ENCODE measurements around the gene MED12. TPM values are rescaled to one million over a fixed set of nuclear protein-coding genes. Genes with fewer than 3 reads are reported as not detected.

Gene MED12
- total RNA-seq (2013; cell fraction: nucleolus; rRNA removed) = 95.7 and 99.0 TPM in 2 replicates
- total RNA-seq (2014; rRNA removed) (14.8 and 20.3 TPM in 2 replicates), total RNA-seq (2014; rRNA removed; fragmentation: Illumina TruSeq; extraction: Trizol) (5.7 and 5.9 TPM in 2 replicates), total RNA-seq (2021) (28.5 and 28.8 TPM in 2 replicates), polyA plus RNA-seq (2011; rRNA removed) (4.9 and 13.0 TPM in 2 replicates), polyA plus RNA-seq (2014; fragmentation: Illumina TruSeq; extraction: Trizol) (18.3 and 18.9 TPM in 2 replicates), polyA plus RNA-seq (2014; fragmentation: Nextera tagmentation; extraction: Ambion mirVana) (1 to 10 TPM in 1 of 2 experiments, under 1 TPM in 1; 0.68 to 1.7 TPM), polyA plus RNA-seq (2014; rRNA removed) (13.5 and 15.2 TPM in 2 replicates), polyA plus RNA-seq (2016; fragmentation: Nextera tagmentation; extraction: Ambion mirVana) (10 to 100 TPM; 13.9 to 14.0 TPM), polyA minus RNA-seq (2011; rRNA and poly(A)+ RNA removed) (41.0 and 75.2 TPM in 2 replicates), Bru-seq, nascent RNA (percentile 74 among the genes with signal in this experiment), BruChase-seq, experiment 1, labeled RNA remaining after a 6-hour chase (percentile 90 among the genes with signal in this experiment), BruChase-seq, experiment 2, labeled RNA remaining after a 2-hour chase (percentile 82 among the genes with signal in this experiment)
- 19.3 TPM for polyA plus RNA-seq (2011; ENCODE audit: low read depth)
- polyA plus RNA-seq (2011; cell fraction: cytosol; rRNA removed) = 12.9 and 18.1 TPM in 2 replicates
- polyA plus RNA-seq (2011; cell fraction: nucleus; rRNA removed) = 125 and 131 TPM in 2 replicates
- 21.2 and 24.5 TPM in 2 replicates for polyA plus RNA-seq (2012)
- 23.8 and 31.8 TPM in 2 replicates for polyA minus RNA-seq (2011; cell fraction: cytosol; rRNA and poly(A)+ RNA removed)
- polyA minus RNA-seq (2011; cell fraction: nucleus; rRNA and poly(A)+ RNA removed) = 61.7 and 72.0 TPM in 2 replicates
- long read RNA-seq, experiment 1, partial matches to known transcripts = 2 of 2 reads
- long read RNA-seq, experiment 1, other reads (novel, unspliced or antisense) = 0 of 2 reads
- long read RNA-seq, experiment 2, partial matches to known transcripts = 1 of 2 reads
- long read RNA-seq, experiment 2, other reads (novel, unspliced or antisense) = 1 of 2 reads

GRCh38 chrX:71118032-71118984 is at the start of gene MED12:
MED12 (plus strand) TSS chrX:71118596; CDS start chrX:71118755, 159 bp downstream.
- BruUV-seq (replicated peaks) = TSS peak; percentile 98
- Histone ChIP-seq H3K4me1 (ENCODE audit: control insufficient read depth, insufficient read depth, low read length) (peaks cover 2% of the 10 kb centered on the region; the same call in 1 of the 2 replicates), H3K9ac (ENCODE audit: control insufficient read depth, insufficient read depth, low read length) (peak within 1 kb of the TSS; percentile 80), H2AFZ (ENCODE audit: control insufficient read depth, low read depth, low read length) (peak within 1 kb of the TSS; percentile 85), H3K79me2 (ENCODE audit: control insufficient read depth, insufficient read depth, low read length) (peaks cover 12% of the 10 kb centered on the region), H3K27ac (ENCODE audit: control insufficient read depth, insufficient read depth) (peak within 1 kb of the TSS; percentile 81), H3K9me3 (replicated peaks; ENCODE audit: control insufficient read depth, insufficient read depth, low read length) (no peaks in the 10 kb centered on the region), H3K27me3 (replicated peaks in 1 of 2; ENCODE audit: control insufficient read depth in 2 of 2, insufficient read depth in 2 of 2, low read length in 1 of 2) (no peaks in the 10 kb centered on the region), H3K4me2 (ENCODE audit: control insufficient read depth, insufficient read depth) (peak within 1 kb of the TSS; percentile 93), H4K20me1 (ENCODE audit: control insufficient read depth, insufficient read depth) (no peaks in the 10 kb centered on the region), H3K36me3 (ENCODE audit: control insufficient read depth in 2 of 2, insufficient read depth in 2 of 2, low read length in 1 of 2) (peaks cover 0 to 4% of the 10 kb centered on the region in 2 experiments; a peak in 3 of 4 replicates), H3K4me3 (peak within 1 kb of the TSS; percentile 85)
- in situ Hi-C loops (cut with MboI) = no loop called here
- ChIA-PET POLR2A (interaction anchor here (0.6 to 3.1 kb wide), 15 partner anchors 8 to 458 kb away, joined by 3 to 34 read pairs (median 5); partner anchors contain the start of genes NONO, TAF1 and ZMYM3), RAD21 (ENCODE audit: unreplicated experiment) (interaction anchor here (0.9 to 3.7 kb wide), 9 partner anchors 11 to 165 kb away, joined by 3 to 29 read pairs (median 5); partner anchors contain the start of gene NONO), CTCF (interaction anchor here (0.6 to 2.5 kb wide), 8 partner anchors 10 to 78 kb away, joined by 3 to 17 read pairs (median 5); no protein-coding TSS in a partner anchor), SMC1A (ENCODE audit: uncharacterized antibody, unreplicated experiment) (interaction anchor here (1.0 to 2.3 kb wide), 7 partner anchors 12 to 60 kb away, joined by 3 to 18 read pairs (median 6); no protein-coding TSS in a partner anchor)
- FAIRE-seq (no peak), DNase-seq (ENCODE audit: low read depth, low spot score) (peak; percentile 52), ATAC-seq (peak; percentile 99)
- WGBS (ENCODE audit: insufficient coverage, insufficient replicate concordance, low lambda C conversion rate, missing lambda C conversion rate) = 43% methylated on average over 45 of the region's 56 CpGs
- TF ChIP-seq PKNOX1 (IDR thresholded peaks at IDR 0.05) = 0 out of 2 replicates have a peak, but pooled peaks have one; percentile 15
- 0 out of 2 replicates have a peak, but pooled peaks have one; percentile 57 for TF ChIP-seq POLR2AphosphoS2 (IDR thresholded peaks at IDR 0.05; ENCODE audit: low read depth, low read length)
- peak; percentile 66; the same call in 1 of the 2 replicates for TF ChIP-seq PML (IDR thresholded peaks at IDR 0.05; ENCODE audit: low read length)
- no peak for TF ChIP-seq MTA2 (IDR thresholded peaks at IDR 0.05; ENCODE audit: low read depth)
- TF ChIP-seq YY1 (IDR thresholded peaks at IDR 0.05; ENCODE audit: low read depth, low read length) = peak; percentile 88
- peak; percentile 81 for TF ChIP-seq POLR2AphosphoS5 (IDR thresholded peaks at IDR 0.05; ENCODE audit: low read length)
- TF ChIP-seq RFX5 (IDR thresholded peaks at IDR 0.05; ENCODE audit: low read depth, low read length) = no peak
- TF ChIP-seq POLR2A (IDR thresholded peaks at IDR 0.05; ENCODE audit: low read depth, low read length) = peak; percentile 67
- no peak for TF ChIP-seq GATAD2B (conservative IDR thresholded peaks at IDR 0.05; ENCODE audit: low read depth)
- TF ChIP-seq SMAD1 (IDR thresholded peaks at IDR 0.05; ENCODE audit: low read depth, partially characterized antibody) = peak; percentile 33
- no peak for TF ChIP-seq TBL1XR1 (IDR thresholded peaks at IDR 0.05; ENCODE audit: low read depth, low read length)
- TF ChIP-seq NKRF (conservative IDR thresholded peaks at IDR 0.05) = 0 out of 2 replicates have a peak, but pooled peaks have one; percentile 23
- no peak for TF ChIP-seq MXI1 (IDR thresholded peaks at IDR 0.05; ENCODE audit: low read depth, low read length)
- intact Hi-C loops (cut with micrococcal nuclease; ENCODE audit: unreplicated experiment) = loop anchor here (10.0 kb wide), 1 partner anchor 246 kb away; the partner anchor contains the start of gene TAF1
